Uterus (tissue), 4 donors: ENCODE data around the gene ICAM4. TPM values are rescaled to one million over a fixed set of nuclear protein-coding genes. Genes with fewer than 3 reads are reported as not detected.

ENCODE experiments used
- DNase-seq, 2 donors: peaks; one replicate each; pipeline ENCODE4 v3.0.0-alpha.2; 2019 to 2020
- H3K27ac ChIP-seq, 2 donors: fragments of 200-600 bp; sonication (generic); 1 replicate in 1 of 2; 2 replicates in 1 of 2; pipeline ENCODE4 v1.5.1; 2016 to 2018
- H3K27me3 ChIP-seq, 2 donors: fragments of 200-600 bp; sonication (generic); one replicate each; pipeline ENCODE4 v1.5.1; 2018 to 2019; ENCODE audit warnings: control low read depth in 1 of 2
- H3K36me3 ChIP-seq, 2 donors: fragments of 200-600 bp; sonication (generic); one replicate each; pipeline ENCODE4 v1.5.1; 2019; ENCODE audit warnings: control low read depth in 1 of 2
- H3K4me1 ChIP-seq, 2 donors: fragments of 200-600 bp; sonication (generic); one replicate each; pipeline ENCODE4 v1.5.1; 2018 to 2019; ENCODE audit warnings: control low read depth in 1 of 2
- H3K4me3 ChIP-seq, 2 donors: fragments of 200-600 bp; sonication (generic); 1 replicate in 1 of 2; 2 replicates in 1 of 2; pipeline ENCODE4 v1.5.1; 2018 to 2019; ENCODE audit warnings: mild to moderate bottlenecking in 1 of 2
- H3K9me3 ChIP-seq, 2 donors: fragments of 200-600 bp; sonication (generic); one replicate each; pipeline ENCODE4 v1.5.1; 2019; ENCODE audit warnings: control low read depth in 1 of 2
- CTCF ChIP-seq, 4 experiments: fragments of 200-600 bp in 2 of 4; fragments of 450-650 bp in 2 of 4; sonication (generic) in 2 of 4; IDR thresholded peaks; one replicate each; pipeline ENCODE4 v1.5.1; 2016 to 2019; ENCODE audit warnings: antibody characterized with exemption in 4 of 4, mild to moderate bottlenecking in 2 of 4, moderate library complexity in 1 of 4
- POLR2A ChIP-seq, 2 donors: fragments of 450-650 bp; IDR thresholded peaks; one replicate each; pipeline ENCODE4 v1.6.1; 2016; ENCODE audit warnings: antibody characterized with exemption in 2 of 2, mild to moderate bottlenecking in 1 of 2, moderate library complexity in 1 of 2
- intact Hi-C: fragments of 100-400 bp; cut with DNase I; formaldehyde crosslinking; loops from one replicate; pipeline ENCODE4 v1.15.1; 2023; ENCODE audit warnings: low total_unique reads
- total RNA-seq, 4 donors: library from RNA; depleted of rRNA in 3 of 4; stranded (reverse); fragments of >200 nt in 3 of 4; gene quantifications; one replicate each; pipeline versions ENCODE4 v1.1.0 to v1.2.4, GENCODE V29; 2014 to 2023
- donor health status: DM: yes; HTN: yes; CAD: no.

The ICAM4 gene
- total RNA-seq, 4 donors from 2014 or later, result 0.41 TPM; not detected in 3

GRCh38 chr19:10283301-10284064 is 3.3 kb upstream of the ICAM4 start:
- no peak for DNase-seq
- Histone ChIP-seq H3K4me3 (no peak overlapping the region), H3K27me3 (peaks cover 4 to 11% of the 10 kb centered on the region in 2 donors), H3K9me3 (no peaks in the 10 kb centered on the region), H3K4me1 (no peaks in the 10 kb centered on the region), H3K27ac (no peak overlapping the region), H3K36me3 (no peaks in the 10 kb centered on the region)
- TF ChIP-seq CTCF (IDR thresholded peaks at IDR 0.05) (no peak), POLR2A (IDR thresholded peaks at IDR 0.05) (no peak)
- intact Hi-C loops, result no loop called here

- TF ChIP-seq POLR2A (IDR thresholded peaks at IDR 0.05) (no peak), CTCF (IDR thresholded peaks at IDR 0.05) (no peak)
- H3K4me1 ChIP-seq, result peaks cover 0 to 4% of the 10 kb centered on the region in 2 donors
- no peaks in the 10 kb centered on the region for H3K36me3 ChIP-seq
- H3K27me3 ChIP-seq, result peaks cover 13 to 19% of the 10 kb centered on the region in 2 donors
- no peaks in the 10 kb centered on the region for H3K9me3 ChIP-seq
- no peak overlapping the region for H3K4me3 ChIP-seq
- intact Hi-C loops, result no loop called here
- H3K27ac ChIP-seq, result no peak overlapping the region
- no peak for DNase-seq
Observed at GRCh38 chr19:10284065-10284959, 2.4 kb upstream of the ICAM4 start.

DNA sequence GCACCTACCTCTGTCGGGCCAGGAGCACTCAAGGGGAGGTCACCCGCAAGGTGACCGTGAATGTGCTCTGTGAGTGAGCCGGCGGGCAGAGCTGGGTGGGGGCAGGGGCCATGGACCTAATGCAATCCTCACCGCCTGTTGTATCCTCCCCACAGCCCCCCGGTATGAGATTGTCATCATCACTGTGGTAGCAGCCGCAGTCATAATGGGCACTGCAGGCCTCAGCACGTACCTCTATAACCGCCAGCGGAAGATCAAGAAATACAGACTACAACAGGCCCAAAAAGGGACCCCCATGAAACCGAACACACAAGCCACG is 1.8 kb upstream of the ICAM4 start:
- Histone ChIP-seq H3K27me3 (peaks cover 19 to 24% of the 10 kb centered on the region in 2 donors), H3K9me3 (no peaks in the 10 kb centered on the region), H3K36me3 (no peaks in the 10 kb centered on the region), H3K4me1 (peaks cover 0 to 10% of the 10 kb centered on the region in 2 donors), H3K27ac (no peak overlapping the region), H3K4me3 (no peak overlapping the region)
- DNase-seq, result no peak
- TF ChIP-seq POLR2A (IDR thresholded peaks at IDR 0.05) (no peak), CTCF (IDR thresholded peaks at IDR 0.05) (no peak)
- intact Hi-C loops, result no loop called here

DNA sequence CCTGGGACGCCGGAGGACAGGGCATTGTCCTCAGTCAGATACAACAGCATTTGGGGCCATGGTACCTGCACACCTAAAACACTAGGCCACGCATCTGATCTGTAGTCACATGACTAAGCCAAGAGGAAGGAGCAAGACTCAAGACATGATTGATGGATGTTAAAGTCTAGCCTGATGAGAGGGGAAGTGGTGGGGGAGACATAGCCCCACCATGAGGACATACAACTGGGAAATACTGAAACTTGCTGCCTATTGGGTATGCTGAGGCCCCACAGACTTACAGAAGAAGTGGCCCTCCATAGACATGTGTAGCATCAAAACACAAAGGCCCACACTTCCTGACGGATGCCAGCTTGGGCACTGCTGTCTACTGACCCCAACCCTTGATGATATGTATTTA is 1.4 kb upstream of the ICAM4 start:
- no peak overlapping the region for H3K27ac ChIP-seq
- H3K27me3 ChIP-seq, result peaks cover 22 to 24% of the 10 kb centered on the region in 2 donors
- DNase-seq, result no peak
- intact Hi-C loops, result no loop called here
- H3K9me3 ChIP-seq, result no peaks in the 10 kb centered on the region
- H3K4me1 ChIP-seq, result peaks cover 0 to 12% of the 10 kb centered on the region in 2 donors
- no peak overlapping the region for H3K4me3 ChIP-seq
- TF ChIP-seq CTCF (IDR thresholded peaks at IDR 0.05) (no peak), POLR2A (IDR thresholded peaks at IDR 0.05) (no peak)
- no peaks in the 10 kb centered on the region for H3K36me3 ChIP-seq

DNA sequence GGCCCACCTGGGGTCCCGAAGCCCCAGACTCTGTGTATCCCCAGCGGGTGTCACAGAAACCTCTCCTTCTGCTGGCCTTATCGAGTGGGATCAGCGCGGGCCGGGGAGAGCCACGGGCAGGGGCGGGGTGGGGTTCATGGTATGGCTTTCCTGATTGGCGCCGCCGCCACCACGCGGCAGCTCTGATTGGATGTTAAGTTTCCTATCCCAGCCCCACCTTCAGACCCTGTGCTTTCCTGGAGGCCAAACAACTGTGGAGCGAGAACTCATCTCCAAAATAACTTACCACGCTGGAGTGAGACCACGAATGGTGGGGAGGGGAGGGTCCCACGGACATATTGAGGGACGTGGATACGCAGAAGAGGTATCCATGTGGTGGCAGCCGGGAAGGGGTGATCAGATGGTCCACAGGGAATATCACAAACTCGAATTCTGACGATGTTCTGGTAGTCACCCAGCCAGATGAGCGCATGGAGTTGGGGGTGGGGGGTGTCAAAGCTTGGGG is 2.0 kb downstream of the ICAM4 start:
- no peak overlapping the region for H3K27ac ChIP-seq

More for the DNA sequence above, 2.0 kb downstream of the ICAM4 start:
- intact Hi-C loops, result no loop called here
- no peaks in the 10 kb centered on the region for H3K9me3 ChIP-seq
- H3K27me3 ChIP-seq, result peaks cover 36 to 48% of the 10 kb centered on the region in 2 donors
- TF ChIP-seq CTCF (IDR thresholded peaks at IDR 0.05), result no peak
- no peak for TF ChIP-seq POLR2A (IDR thresholded peaks at IDR 0.05)
- H3K4me1 ChIP-seq, result peaks cover 0 to 31% of the 10 kb centered on the region in 2 donors
- no peak overlapping the region for H3K4me3 ChIP-seq
- no peaks in the 10 kb centered on the region for H3K36me3 ChIP-seq
- no peak for DNase-seq
